GM13977 (cell line): ENCODE data around the gene MACROD2.

Source experiments
- DNase-seq: peaks from one replicate; pipeline ENCODE4 v3.0.0; 2012; ENCODE audit warnings: low spot score
- CTCF ChIP-seq: IDR thresholded peaks from 2 replicates; pipeline ENCODE4 v1.5.1; 2012; ENCODE audit warnings: mild to moderate bottlenecking, control low read depth; ENCODE audit not compliant: insufficient read depth; ENCODE audit errors: extremely low read depth, missing control alignments
- in situ Hi-C: fragments of 300-500 bp; cut with MboI; formaldehyde crosslinking; loops from one replicate; pipeline ENCODE4 v1.12.0; 2022; ENCODE audit warnings: low sequenced_read_pairs, low pct_unique_long_range_greater_than_20kb, mixed read lengths, inconsistent platforms; ENCODE audit not compliant: unreplicated experiment

The MACROD2 gene

GRCh38 chr20:15079594-15080340 lies 1084.5 kb downstream of the MACROD2 start:
- no peak for DNase-seq
- TF ChIP-seq CTCF: no peak
- in situ Hi-C loops: no loop called here

- TF ChIP-seq CTCF: no peak
- in situ Hi-C loops: no loop called here
- DNase-seq: no peak
These were observed 1085.9 kb downstream of the MACROD2 start for GRCh38 chr20:15081261-15081660.

DNA sequence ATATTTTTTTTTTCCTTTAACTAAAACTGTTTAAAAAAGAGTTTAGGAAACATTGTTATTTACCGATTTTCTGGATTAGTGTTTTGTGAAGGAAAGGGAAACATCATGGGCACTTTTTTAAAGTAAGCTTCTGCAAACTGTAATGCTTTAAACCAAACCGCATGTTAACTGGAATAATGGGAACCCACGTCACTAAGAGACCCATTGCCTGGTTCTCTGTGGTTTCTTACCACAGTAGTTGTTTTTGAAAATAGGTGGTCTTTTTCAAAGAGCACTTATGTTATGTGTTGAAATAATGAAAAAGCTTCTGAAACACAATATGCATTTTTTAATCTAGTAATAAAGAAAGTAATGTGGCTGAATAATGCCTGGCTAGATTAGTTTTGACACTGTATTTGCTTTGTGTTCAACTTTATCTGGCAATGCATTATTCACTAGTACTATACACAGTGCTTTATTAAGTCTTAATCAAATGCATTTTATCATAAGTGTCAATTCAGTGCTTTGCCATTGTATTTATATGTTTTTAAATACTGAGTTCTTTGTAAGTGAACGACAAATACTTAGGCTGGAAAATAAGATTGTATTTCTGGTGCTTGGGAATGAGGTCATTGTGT lies 1096.2 kb downstream of the MACROD2 start:
- in situ Hi-C loops: no loop called here
- DNase-seq: no peak
- no peak for TF ChIP-seq CTCF

DNA sequence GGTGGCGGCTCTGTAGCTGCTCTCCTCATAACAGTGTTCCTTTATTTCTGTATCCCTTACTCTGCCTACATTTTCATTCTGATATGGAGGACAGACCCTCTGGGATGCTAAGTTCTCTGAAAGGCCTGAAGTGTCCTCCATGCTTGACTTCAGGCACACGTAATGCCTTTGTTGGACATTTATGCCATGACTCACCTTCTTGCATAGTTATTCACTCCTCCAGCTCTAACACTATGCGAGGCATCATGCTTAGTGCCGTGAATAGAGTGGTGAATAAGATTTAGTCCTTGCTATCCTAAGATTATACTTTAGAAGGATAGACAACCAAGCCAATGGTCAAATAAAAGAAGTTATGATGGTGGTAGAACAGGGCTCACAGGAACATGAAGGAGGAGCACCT lies 1103.0 kb downstream of the MACROD2 start:
- TF ChIP-seq CTCF: no peak
- DNase-seq: no peak
- in situ Hi-C loops: no loop called here

- DNase-seq: no peak
- in situ Hi-C loops: no loop called here
- no peak for TF ChIP-seq CTCF
These were observed 1103.8 kb downstream of the MACROD2 start for GRCh38 chr20:15099130-15099529.

GRCh38 chr20:15100506-15101160 lies 1105.3 kb downstream of the MACROD2 start:
- TF ChIP-seq CTCF: no peak

More at GRCh38 chr20:15100506-15101160, 1105.3 kb downstream of the MACROD2 start:
- DNase-seq: no peak
- in situ Hi-C loops: no loop called here
